ENCODE data around the gene UCK1. TPM values are rescaled to one million over a fixed set of nuclear protein-coding genes. Genes with fewer than 3 reads are reported as not detected.

Gene UCK1
- total and polyA plus RNA-seq, 2 of the 8 experiments (the other 6 are each of a cell fraction or from before 2014, with no cell fraction given), result 35.1 to 42.0 TPM

- TF ChIP-seq ATF2 (IDR thresholded peaks at IDR 0.05; ENCODE audit: low read length) (no peak), MAX (IDR thresholded peaks at IDR 0.05) (no peak), CHD7 (IDR thresholded peaks at IDR 0.05; ENCODE audit: insufficient replicate concordance, low read length) (no peak), KDM1A (IDR thresholded peaks at IDR 0.05; ENCODE audit: borderline replicate concordance, low read length) (no peak), BCL11A (IDR thresholded peaks at IDR 0.05; ENCODE audit: low read depth in 2 of 2, low read length in 2 of 2) (no peak), KDM4A (IDR thresholded peaks at IDR 0.05; ENCODE audit: low read depth, low read length, severe bottlenecking) (no peak)
Observed at GRCh38 chr9:131528186-131528585, 2.9 kb downstream of the UCK1 start (continued).

Measured in H1 (cell line).